ENCODE data around the gene HAAO.
"Not testable (repeated sequence)": the region's sequence is repeated elsewhere in the genome, so short reads cannot be mapped to it uniquely, and the experiment has no call there.

HAAO gene

DNA sequence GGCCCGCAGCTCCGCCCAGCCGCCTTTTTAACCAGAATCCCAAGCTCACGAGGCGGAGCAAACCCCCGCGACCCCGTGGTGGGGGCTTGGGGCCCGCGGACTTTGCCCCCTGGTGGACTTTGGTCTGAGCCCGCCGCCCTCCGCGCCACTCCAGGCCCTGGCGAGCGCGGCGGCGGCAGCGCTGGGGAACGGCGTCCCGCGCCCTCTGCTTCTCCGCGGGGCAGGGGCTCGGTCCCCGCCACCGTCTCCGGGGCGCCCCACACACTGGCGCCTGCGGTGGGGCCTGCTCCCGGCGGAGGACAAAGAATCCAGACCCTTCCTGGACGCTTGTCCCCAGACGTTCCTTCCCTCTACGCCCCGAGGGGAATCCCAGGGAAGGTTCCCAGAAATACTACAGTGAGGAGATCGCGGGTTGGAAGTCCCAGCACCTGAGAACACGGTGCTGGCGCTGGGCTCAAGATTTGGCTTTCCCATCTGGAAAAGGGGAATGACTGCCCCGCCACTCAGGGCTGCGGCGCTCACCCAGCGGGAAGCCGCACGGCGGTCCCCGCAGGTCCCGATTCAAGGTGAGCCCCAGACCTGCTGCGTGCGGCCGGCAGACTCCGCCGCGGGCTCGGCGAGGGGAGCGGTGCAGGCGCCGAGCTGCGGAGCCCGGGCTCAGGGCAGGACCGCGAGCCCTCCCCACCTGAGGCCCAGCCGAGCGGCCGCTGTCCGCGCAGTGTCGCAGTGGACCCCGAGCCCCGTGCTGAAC is at the start of gene HAAO:
HAAO (minus strand) TSS at position 1 of the 751 bp plus-strand sequence. CDS start 47 bp downstream, outside the sequence.
- no peak for DNase-seq

DNA sequence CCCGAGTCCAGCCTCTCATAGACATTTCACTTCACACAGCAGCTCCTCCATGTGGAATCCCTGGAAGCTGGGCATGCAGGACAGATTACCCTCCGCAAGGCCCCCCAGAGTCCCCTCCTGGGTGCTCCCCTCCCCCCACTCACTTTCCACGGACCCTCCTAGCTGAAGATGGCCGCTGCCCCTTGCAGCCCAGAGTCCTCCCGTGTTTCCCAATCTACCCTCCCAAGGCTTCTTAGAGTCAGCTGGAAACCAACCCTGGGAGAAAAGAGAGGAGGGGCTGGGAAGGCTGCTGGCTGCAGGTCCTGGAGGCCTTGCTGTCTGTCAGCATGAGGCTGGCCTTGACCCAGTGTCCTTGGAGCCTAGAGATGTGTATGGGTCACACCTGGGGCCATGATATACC is 49.0 kb upstream of the HAAO start:
- no peak for DNase-seq

DNA sequence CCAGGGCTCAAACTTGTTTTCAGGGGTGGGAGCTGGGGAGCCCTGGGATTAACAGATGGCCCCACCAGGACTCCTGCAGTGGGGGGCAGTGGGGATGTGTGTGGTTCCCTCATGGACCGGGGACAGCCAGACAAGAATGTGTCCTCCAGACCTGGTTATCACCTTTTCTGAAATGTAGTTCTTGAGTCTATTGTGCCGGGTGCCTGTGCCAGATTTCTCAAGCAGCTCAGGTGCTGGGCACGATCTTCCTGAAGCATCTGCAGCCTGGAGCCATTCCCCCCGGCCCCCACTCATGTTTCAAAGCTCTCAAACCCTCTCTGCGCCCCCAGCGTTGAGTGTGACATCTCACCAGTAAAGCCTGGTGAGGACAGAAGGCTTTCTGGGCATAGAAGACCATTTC is 48.4 kb upstream of the HAAO start:
- no peak for DNase-seq

DNA sequence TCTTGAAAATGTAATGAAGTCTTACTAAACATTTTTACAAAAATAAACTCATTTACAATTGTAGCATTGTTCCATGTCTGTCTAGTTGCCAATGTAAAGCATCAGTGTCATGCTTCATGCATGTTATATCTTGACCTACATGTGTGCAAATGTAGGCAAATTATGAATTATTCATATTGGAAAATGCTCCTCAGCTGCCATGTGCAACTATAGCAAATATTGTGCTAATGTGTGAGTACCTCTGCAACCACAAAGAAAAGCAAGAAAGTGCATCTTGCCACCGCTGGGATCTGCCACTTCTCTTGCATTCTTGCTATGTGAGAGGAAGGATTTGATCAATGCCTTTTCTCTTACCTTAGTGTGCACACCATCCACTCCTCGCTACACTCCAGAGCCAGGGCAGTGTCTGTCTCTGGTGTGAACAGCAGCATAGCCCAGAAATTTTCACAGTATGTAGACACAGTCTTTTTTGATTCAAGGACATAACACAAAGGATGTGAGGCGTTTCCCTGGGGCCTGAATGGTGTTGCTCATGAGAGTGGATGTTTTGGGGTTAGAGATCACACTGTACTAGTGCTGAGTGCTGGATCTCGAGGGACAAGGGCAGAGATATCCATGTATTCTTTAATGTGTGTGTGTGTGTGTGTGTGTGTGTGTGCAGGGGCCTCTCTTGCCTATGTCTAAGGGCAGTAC is 47.6 kb upstream of the HAAO start:
- no peak for DNase-seq

DNA sequence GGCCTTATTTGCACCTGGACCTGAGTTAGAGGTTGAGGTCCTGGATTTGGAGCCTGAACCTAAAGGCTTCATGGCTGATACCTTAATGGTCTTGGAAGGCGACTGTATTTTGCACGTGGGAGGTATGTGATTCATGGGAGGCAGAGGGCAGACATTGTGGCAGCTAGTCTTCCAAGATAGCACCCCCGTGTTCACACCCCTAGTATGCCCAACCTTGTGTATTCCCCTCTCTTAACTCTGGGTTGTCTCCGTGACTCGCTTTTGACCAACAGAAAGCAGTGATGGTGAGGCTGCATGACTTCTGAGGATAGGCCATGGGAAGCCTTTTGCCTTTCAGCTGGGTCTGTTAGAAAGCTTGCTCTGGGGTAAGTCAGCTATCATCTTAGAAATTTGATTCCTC is 45.8 kb upstream of the HAAO start:
- DNase-seq: no peak

DNA sequence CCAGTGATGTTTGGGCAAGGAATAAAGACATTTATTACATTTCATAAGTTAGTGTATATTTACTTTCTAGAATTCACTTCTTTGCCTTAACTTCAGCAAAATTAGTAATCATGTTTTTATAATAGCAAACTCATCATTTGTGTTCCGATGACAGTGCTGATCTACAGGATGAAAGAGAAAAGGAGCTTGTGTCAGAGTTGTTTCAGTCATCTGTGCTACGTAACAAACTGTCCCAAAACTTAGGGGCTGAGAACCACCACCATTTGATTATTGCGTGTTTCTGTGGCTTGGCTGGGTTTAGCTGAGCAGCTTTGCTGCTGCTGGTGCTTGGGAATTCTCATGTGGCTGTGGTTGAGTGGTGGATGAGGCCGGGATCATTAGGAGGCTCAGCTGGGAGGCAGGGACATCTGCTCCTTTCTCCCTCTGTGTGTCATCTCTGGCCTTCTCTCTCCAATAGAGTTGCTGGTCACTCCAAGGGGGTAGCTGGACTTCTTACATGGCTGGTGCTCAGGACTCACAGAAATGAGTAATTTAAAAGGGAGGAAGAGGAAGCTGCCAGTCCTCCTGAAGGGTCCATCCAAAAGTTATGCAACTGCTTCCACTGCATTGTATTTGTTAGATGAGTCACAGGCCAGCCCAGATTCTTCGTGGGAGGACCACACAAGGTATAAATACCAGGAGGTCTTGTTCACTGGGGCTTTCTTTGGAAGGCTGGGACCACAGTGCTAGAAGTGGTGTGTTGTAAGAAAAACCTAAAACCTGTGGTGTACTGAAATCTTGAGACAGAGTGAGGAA is 43.4 kb upstream of the HAAO start:
- DNase-seq: no peak

DNA sequence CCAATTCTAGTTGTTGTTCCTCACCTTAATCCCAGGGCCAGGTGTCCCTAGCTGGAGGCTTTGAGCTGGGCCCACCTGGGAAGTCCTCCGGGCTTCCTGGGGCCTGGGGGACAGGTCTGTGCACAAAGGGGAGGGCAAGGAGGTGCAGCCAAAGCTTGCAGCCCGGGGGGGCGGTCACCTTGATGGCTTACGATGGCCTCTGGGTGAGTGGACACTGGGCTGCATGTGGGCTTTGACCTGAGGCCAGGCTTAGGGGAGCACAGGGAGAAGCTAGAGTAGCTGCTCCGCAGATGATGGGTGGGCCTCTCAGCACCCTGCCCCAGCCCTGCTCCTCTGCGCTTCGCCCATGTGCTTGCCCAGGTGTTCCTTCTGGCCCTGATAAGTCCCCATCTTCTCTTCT is 41.8 kb upstream of the HAAO start:
- no peak for DNase-seq

DNA sequence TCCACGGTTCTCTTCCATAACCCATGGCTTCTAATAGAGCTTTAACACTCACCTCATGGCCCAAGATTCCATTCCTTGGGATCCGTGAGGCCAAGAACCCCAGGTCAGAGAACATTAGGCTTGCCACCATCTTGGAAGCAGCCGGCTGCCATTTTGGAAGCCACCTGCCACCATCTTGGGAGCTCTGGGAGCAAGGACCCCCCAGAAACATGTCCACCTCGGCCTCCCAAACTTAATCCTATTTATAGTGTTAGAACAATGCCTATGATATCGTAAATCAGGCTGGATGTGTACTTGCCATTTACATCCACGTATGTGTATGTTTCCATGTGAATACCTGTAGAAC is 39.9 kb upstream of the HAAO start:
- DNase-seq: no peak

DNA sequence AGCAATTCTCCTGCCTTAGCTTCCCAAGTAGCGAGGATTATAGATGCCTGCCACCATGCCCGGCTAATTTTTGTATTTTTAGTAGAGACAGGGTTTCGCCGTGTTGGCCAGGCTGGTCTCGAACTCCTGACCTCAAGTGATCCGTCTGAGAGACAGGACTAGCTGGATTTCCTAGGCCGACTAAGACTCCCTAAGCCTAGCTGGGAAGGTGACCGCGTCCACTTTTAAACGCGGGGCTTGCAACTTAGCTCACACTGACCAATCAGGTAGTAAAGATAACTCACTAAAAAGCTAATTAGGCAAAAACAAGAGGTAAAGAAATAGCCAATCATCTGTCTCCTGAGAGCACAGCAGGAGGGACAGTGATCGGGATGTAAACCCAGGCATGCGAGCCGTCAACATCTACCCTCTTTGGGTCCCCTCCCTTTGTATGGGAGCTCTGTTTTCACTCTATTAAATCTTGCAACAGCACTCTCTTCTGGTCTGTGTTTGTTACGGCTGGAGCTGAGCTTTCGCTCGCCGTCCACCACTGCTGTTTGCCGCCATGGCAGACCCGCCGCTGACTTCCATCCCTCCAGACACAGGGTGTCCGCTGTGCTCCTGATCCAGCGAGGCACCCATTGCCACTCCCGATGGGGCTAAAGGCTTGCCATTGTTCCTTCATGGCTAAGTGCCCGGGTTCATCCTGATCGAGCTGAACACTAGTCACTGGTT is 39.3 kb upstream of the HAAO start:
- DNase-seq: not testable (repeated sequence)

DNA sequence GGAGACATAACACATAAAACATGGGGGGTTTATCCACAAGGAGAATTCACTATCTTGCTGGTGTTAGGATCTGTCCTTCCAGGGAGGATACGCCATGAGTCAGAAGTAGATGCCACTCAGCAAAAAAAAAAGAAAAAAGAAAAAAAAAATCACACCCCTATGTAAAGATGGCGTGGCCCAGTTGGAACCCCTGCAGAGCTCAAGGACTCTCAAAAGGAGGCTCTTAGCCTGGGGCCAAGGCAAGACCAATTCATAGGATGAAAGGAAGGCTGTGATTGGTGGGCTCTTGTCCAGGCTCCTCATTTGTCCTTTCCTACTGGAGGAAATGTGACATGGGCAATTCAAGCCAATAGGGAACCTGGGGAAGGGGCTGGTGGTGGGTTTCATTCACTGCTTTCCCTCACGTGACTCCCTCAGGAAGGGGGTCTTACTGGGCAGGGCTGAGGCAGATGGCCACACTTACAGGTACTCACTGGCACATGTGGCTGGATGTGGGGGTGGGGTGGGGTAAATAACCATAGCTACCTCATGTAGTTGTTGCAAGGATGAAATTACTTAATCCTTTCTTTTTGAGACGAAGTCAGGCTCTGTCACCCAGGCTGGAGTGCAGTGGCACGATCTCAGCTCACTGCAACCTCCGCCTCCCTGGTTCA is 38.7 kb upstream of the HAAO start:
- DNase-seq: no peak

DNA sequence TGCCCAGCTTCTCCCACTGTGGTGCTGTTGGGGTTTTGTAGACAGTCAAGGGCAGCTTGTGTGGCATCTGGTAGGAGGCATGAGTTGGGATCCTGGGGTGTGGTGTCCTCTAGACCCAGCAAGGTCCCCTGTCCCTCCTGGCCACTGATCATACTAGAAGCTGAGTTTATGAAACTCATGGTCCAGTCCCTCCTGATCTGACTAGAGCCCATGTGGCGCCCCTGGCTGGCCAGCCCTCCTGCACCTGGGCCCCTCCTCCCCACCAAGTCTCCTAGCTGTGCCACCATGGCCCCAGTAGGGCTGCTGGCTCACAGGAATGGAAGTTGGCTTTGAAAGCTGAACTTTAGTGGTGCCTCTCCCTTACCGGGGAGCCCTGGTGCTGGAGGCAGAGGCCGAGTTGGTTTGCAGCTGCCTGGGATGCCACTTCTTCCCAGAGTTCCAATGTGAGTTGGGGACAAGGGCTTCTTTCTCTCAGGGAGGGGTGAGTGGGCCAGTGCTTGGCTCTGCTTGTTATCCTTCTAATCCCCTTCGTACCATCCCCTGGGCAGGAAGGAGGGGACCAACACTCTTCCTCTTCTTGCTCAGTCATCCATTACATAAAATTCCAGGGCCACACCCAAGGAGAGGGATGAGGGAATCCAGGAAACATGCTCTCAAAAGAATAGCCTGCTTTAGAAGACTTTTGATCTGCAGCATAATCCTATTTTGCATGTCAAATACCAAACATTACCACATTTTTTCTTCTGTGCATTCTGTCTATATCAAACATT is 37.5 kb upstream of the HAAO start:
- DNase-seq: no peak

DNA sequence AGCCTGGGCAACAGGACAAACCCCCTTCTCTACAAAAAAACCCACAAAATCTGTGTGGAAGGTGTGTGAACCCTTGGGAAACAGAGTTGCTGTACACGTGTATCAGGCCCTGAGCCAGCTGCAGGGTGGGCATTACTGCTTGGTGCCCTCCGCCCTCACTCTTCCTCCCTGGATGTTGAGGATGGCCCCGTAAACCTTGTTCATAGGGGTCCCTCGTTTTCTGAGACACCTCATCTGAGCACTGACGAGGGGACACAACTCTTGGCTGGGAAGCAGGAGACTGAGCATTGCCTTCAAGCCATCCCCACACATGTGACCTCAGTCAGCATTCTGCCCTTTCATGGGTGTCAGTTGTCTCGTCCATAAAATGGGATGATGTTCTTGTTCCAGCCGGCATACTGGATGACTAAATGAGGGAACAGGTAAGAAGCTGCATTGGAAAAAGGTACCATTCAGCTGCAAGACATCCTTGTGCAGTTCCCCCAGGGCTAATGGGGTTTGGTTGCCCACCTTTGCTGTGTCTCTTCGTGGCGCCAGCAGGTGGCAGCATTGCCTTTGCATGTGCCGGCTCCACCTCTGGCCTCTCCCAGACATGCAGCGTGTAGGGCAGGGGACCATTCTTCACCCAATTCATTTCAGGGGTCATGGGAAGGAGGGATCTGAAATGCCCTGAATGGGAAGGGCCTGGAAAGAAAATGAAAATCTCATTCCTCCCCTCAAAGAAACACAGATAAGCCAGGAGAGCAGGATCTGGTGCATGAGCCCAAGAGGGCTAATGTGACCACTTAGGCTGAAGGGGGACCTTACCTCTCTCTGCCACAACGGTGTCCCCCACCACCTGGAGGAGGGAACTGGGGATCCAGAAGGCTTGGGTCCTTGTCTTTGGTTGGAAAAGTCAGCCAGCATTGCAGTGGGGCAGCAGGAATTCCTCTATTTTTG is 36.4 kb upstream of the HAAO start:
- peak; percentile 75 for DNase-seq

DNA sequence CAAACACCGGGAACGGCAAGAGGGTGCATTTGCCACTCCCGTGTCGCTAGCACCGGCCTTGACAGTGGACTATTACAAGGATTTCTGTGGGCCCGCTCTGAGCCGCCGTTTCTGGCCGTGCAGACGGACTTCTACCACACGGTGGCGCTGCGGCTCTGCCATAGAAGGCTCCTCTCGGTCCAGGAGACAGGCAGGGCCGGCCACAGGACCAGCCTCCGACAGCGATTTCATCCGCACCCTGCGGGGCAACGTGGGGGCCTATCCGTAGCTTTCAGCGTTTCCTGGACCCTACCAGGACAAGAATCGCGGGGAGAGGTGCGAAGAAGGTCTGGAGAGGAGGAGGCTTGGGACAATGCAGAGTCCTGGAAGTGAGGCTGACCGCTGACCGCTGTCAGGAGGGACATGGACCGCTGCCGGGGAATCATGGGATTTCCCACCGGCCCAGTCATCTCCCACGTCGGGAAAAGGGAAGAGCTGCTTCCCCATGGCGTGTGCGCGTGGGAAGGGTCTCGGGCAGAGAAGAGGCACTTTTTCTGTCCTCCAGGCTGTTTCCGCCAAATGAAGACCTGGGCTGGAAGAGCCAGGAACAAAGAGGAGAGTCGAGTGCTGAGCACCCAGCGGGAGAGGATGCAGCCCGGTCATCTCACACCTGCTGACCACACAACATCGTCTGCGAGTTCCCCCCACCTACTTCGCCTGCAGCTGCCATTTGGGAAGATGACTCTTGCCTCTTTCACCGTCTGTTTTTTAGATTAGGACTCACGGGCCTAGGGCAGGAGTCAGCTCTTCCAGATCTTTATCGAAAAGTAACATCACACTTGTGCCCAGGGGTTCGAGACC is 35.5 kb upstream of the HAAO start:
- peak; percentile 79 for DNase-seq

DNA sequence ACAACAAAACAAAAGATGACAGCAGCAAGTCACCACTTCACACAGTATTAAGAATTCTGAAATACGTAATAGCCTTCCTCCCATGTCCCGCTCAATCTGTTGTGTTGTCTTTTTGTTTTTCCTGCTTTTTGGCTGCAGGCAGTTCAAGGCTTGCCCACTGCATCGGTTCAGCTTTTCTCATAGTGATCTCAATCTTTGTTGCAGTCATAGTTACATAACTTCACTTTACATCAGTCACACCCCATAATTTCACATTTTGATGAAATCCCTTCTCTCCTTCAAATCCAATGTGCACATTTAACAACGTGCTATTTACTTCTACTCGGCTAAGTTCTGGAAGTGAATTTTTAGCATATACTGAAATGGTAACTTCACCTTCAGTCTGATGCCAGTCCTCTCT is 33.8 kb upstream of the HAAO start:
- no peak for DNase-seq

DNA sequence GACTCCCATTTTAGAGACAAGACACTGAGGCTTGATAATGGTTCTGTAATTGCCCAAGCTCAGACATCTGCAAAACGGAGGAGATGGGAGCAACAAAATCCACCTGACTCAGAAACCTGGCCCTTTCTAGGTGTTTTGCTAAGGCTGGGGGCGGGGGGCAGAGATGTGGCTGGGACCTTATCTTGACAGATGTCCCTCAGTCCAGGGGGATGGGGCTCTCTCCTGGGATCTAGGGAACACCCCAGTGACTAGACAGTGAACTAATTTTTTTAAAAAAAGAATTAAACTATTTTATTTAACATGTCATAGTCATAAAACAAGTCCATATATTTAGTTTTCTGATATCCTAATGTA is 32.0 kb upstream of the HAAO start:
- no peak for DNase-seq

DNA sequence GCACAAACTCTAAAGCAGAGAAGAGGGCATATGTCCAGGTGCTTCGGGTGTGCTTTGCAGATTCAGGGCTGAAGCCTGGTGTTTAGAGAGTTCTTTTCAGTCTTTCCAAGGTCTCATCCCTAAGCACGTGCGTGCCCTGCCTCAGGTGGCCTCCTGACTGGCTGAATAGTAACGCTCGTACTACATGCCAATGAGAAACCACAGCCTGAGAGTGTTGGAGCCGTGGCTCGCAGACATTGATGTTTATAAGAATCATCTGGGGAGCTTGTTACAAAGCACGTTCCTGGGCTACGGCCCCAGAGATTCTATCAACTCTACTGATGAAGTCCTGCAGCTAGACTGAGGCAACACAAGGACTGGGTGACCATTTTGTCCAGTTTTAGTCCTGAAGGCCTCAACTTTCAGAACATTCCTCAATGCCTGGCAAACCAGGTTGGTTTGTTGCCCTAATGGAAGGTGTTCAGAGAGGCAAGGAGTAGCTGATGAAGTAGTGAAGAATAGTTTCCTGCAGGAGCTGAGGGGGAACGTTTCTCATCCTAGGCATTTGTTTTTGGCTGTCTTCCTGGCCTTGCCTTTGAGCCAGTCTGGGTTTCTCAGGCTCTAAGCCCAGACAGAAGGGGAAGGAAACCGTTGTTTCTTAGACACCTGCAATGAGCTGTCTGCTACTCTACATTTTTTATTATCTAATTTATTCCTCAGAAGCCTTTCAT is 31.5 kb upstream of the HAAO start:
- no peak for DNase-seq

DNA sequence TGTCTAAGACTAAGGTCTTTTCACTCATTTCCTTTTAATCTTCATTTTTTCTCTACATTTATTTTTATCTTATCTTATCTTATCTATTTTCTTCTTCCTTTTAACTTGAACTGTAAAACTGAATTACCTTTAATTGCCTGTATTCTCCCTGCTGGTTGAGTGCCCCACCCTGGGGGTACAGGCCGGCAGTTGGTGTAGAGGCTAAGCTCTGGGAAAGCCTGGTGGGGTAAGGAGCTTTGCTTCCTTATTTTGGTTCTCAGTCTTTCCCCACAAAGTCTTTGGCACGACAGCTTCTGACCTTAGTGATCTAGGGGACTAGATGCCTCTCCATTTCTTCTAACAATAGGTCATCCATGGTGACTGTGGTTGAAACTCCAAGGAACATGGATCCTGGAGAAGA is 26.8 kb upstream of the HAAO start:
- DNase-seq: no peak

DNA sequence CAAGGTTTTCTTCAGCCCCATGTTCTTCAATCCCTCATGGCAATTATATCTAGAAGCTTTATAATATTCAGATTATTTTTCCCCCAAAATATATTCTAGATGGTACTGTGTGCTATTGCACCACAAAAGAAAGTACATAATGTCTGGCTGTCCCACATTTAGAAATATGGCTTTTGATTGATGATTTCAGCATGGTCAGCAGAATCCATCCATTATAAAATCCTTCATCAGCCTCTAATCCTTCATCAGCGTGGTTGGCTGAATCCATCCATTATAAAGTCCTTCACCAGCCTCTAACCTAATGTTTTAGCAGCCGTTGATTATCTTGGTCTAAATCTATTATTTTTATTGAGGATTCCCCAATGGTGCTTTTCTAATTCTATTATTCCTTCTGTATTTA is 23.3 kb upstream of the HAAO start:
- DNase-seq: no peak

DNA sequence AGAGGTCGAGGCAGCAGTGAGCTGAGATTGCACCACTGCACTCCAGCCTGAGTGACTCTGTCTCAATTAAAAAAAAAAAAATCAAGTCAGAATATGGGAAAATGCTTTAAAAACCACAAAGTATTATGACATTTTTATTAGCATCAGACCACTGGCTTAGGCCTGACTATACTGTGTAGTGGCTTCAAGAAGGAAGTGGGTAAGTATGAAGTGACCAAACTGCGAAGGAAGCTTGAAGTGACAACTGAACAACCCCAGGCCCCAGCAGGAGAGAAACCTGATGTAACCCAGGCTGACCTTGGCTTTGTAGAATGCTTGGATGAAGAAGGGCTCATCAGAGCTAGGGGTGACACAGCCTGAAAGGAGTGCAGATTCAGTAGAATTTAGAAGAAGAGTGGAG is 21.4 kb upstream of the HAAO start:
- DNase-seq: no peak
